ENCODE results near the gene PDE3B.
"Not testable (repeated sequence)": the region's sequence is repeated elsewhere in the genome, so short reads cannot be mapped to it uniquely, and the experiment has no call there.

Gene PDE3B

GRCh38 chr11:14748090-14748489 lies 104.5 kb downstream of the PDE3B start:
- no peak for TF ChIP-seq CTCF (IDR thresholded peaks at IDR 0.05; ENCODE audit: low read depth, low read length)
- DNase-seq (ENCODE audit: low read depth in 2 of 2), result no peak

GRCh38 chr11:14750911-14751310 lies 107.3 kb downstream of the PDE3B start:
- no peak for TF ChIP-seq CTCF (IDR thresholded peaks at IDR 0.05; ENCODE audit: low read depth, low read length)
- no peak overlapping the region for H3K4me3 ChIP-seq (replicated peaks in 1 of 2; ENCODE audit: low read depth in 2 of 2, low read length in 2 of 2)
- no peak for DNase-seq (ENCODE audit: low read depth in 2 of 2)

More at GRCh38 chr11:14748090-14748489, 104.5 kb downstream of the PDE3B start:
- H3K4me3 ChIP-seq (replicated peaks in 1 of 2; ENCODE audit: low read depth in 2 of 2, low read length in 2 of 2), result no peak overlapping the region

- TF ChIP-seq CTCF (IDR thresholded peaks at IDR 0.05; ENCODE audit: low read depth, low read length), result no peak
- no peak overlapping the region for H3K4me3 ChIP-seq (replicated peaks in 1 of 2; ENCODE audit: low read depth in 2 of 2, low read length in 2 of 2)
- no peak for DNase-seq (ENCODE audit: low read depth in 2 of 2)
These were observed 108.4 kb downstream of the PDE3B start for GRCh38 chr11:14751975-14752407.

GRCh38 chr11:14755140-14755539 lies 111.5 kb downstream of the PDE3B start:
- no peak for TF ChIP-seq CTCF (IDR thresholded peaks at IDR 0.05; ENCODE audit: low read depth, low read length)
- no peak for DNase-seq (ENCODE audit: low read depth in 2 of 2)
- H3K4me3 ChIP-seq (replicated peaks in 1 of 2; ENCODE audit: low read depth in 2 of 2, low read length in 2 of 2), result no peak overlapping the region

GRCh38 chr11:14756349-14756748 lies 112.7 kb downstream of the PDE3B start:
- DNase-seq (ENCODE audit: low read depth in 2 of 2), result no peak
- TF ChIP-seq CTCF (IDR thresholded peaks at IDR 0.05; ENCODE audit: low read depth, low read length), result no peak
- no peak overlapping the region for H3K4me3 ChIP-seq (replicated peaks in 1 of 2; ENCODE audit: low read depth in 2 of 2, low read length in 2 of 2)

GRCh38 chr11:14759300-14760012 lies 115.9 kb downstream of the PDE3B start:
- DNase-seq (ENCODE audit: low read depth in 2 of 2); H3K4me3 ChIP-seq (replicated peaks in 1 of 2; ENCODE audit: low read depth in 2 of 2, low read length in 2 of 2): not testable (repeated sequence)

- TF ChIP-seq CTCF (IDR thresholded peaks at IDR 0.05; ENCODE audit: low read depth, low read length), result no peak
- no peak overlapping the region for H3K4me3 ChIP-seq (replicated peaks in 1 of 2; ENCODE audit: low read depth in 2 of 2, low read length in 2 of 2)
- no peak for DNase-seq (ENCODE audit: low read depth in 2 of 2)
These were observed 120.6 kb downstream of the PDE3B start for GRCh38 chr11:14764179-14764578.

Data from cardiac fibroblast (primary cell).